H9 (cell line): Measurements from ENCODE around the gene DCST1. TPM values are rescaled to one million over a fixed set of nuclear protein-coding genes. Genes with fewer than 3 reads are reported as not detected.

Source experiments
- DNase-seq: peaks from one replicate; pipeline ENCODE4 v3.0.0-alpha.2; 2017
- H2AFZ ChIP-seq: one replicate; pipeline ENCODE4 v1.6.1; 2013; ENCODE audit warnings: mild to moderate bottlenecking, low read length, control low read depth, moderate library complexity
- H2AK5ac ChIP-seq: 2 replicates; pipeline ENCODE4 v1.6.1; 2013; ENCODE audit warnings: low read length, control low read depth, mixed read lengths; ENCODE audit not compliant: insufficient read length
- H2BK120ac ChIP-seq: one replicate; pipeline ENCODE4 v1.6.1; 2013; ENCODE audit warnings: low read depth, mild to moderate bottlenecking, low read length, control low read depth, inconsistent platforms; ENCODE audit not compliant: poor library complexity, severe bottlenecking
- H2BK12ac ChIP-seq: 2 replicates; pipeline ENCODE4 v1.6.1; 2013; ENCODE audit warnings: low read length, control low read depth, mixed read lengths, low read depth; ENCODE audit not compliant: insufficient read length
- H2BK15ac ChIP-seq: 2 replicates; pipeline ENCODE4 v1.6.1; 2013; ENCODE audit warnings: low read depth, low read length, control low read depth
- H2BK20ac ChIP-seq: one replicate; pipeline ENCODE4 v1.6.1; 2013; ENCODE audit warnings: low read depth, mild to moderate bottlenecking, low read length, control low read depth, inconsistent platforms; ENCODE audit not compliant: poor library complexity, severe bottlenecking
- H2BK5ac ChIP-seq: 2 replicates; pipeline ENCODE4 v1.6.1; 2013; ENCODE audit warnings: low read length, control low read depth, mixed read lengths; ENCODE audit not compliant: insufficient read length
- H3K14ac ChIP-seq: 2 replicates; pipeline ENCODE4 v1.6.1; 2013; ENCODE audit warnings: low read length, control low read depth; ENCODE audit not compliant: insufficient read depth
- H3K18ac ChIP-seq: 2 replicates; pipeline ENCODE4 v1.6.1; 2013; ENCODE audit warnings: low read depth, mild to moderate bottlenecking, mixed read lengths, low read length, control low read depth; ENCODE audit not compliant: insufficient read length
- H3K23ac ChIP-seq: 2 replicates; pipeline ENCODE4 v1.6.1; 2013; ENCODE audit warnings: low read length, control low read depth, mixed read lengths, low read depth; ENCODE audit not compliant: insufficient read length
- H3K23me2 ChIP-seq: 2 replicates; pipeline ENCODE4 v1.6.1; 2013; ENCODE audit warnings: low read depth, mild to moderate bottlenecking, mixed read lengths, low read length, control low read depth; ENCODE audit not compliant: insufficient read length, poor library complexity, severe bottlenecking
- H3K27ac ChIP-seq: 2 replicates; pipeline ENCODE4 v1.5.1; 2013; ENCODE audit warnings: low read length, control low read depth, mixed read lengths, low read depth; ENCODE audit not compliant: insufficient read length
- H3K27me3 ChIP-seq: 2 replicates; pipeline ENCODE4 v1.6.1; 2013; ENCODE audit warnings: low read length, control low read depth, inconsistent platforms; ENCODE audit not compliant: insufficient read depth
- H3K4ac ChIP-seq: 2 replicates; pipeline ENCODE4 v1.6.1; 2013; ENCODE audit warnings: low read depth, mild to moderate bottlenecking, control low read depth, inconsistent platforms, low read length, moderate library complexity
- H3K4me1 ChIP-seq: 2 replicates; pipeline ENCODE4 v1.6.1; 2013; ENCODE audit warnings: low read length, control low read depth, inconsistent platforms; ENCODE audit not compliant: insufficient read depth
- H3K4me2 ChIP-seq: 2 replicates; pipeline ENCODE4 v1.6.1; 2013; ENCODE audit warnings: low read length, control low read depth, mixed read lengths; ENCODE audit not compliant: insufficient read length, insufficient read depth
- H3K56ac ChIP-seq: 2 replicates; pipeline ENCODE4 v1.6.1; 2013; ENCODE audit warnings: low read depth, mild to moderate bottlenecking, mixed read lengths, low read length, control low read depth; ENCODE audit not compliant: insufficient read length
- H3K79me1 ChIP-seq: 2 replicates; pipeline ENCODE4 v1.6.1; 2013; ENCODE audit warnings: low read depth, mild to moderate bottlenecking, moderate library complexity, low read length, control low read depth, inconsistent platforms; ENCODE audit not compliant: insufficient read depth, poor library complexity, severe bottlenecking
- H3K79me2 ChIP-seq: 2 replicates; pipeline ENCODE4 v1.6.1; 2013; ENCODE audit warnings: low read length, control low read depth, inconsistent platforms; ENCODE audit not compliant: insufficient read depth
- H3K9ac ChIP-seq: 2 replicates; pipeline ENCODE4 v1.6.1; 2013; ENCODE audit warnings: low read length, control low read depth, mixed read lengths; ENCODE audit not compliant: insufficient read length; ENCODE audit errors: extremely low read depth
- H3K9me3 ChIP-seq: one replicate; pipeline ENCODE4 v1.6.1; 2013; ENCODE audit warnings: low read depth, low read length, inconsistent platforms; ENCODE audit not compliant: control insufficient read depth
- H3T11ph ChIP-seq: one replicate; pipeline ENCODE4 v1.6.1; 2013; ENCODE audit warnings: mild to moderate bottlenecking, low read length, control low read depth, inconsistent platforms
- H4K20me1 ChIP-seq: one replicate; pipeline ENCODE4 v1.6.1; 2013; ENCODE audit not compliant: control insufficient read depth, insufficient read length, insufficient read depth
- H4K5ac ChIP-seq: 2 replicates; pipeline ENCODE4 v1.6.1; 2013; ENCODE audit warnings: low read depth, mild to moderate bottlenecking, mixed read lengths, low read length, control low read depth; ENCODE audit not compliant: insufficient read length
- H4K8ac ChIP-seq: replicated peaks from 2 replicates; pipeline ENCODE4 v1.6.1; 2013; ENCODE audit warnings: low read length, control low read depth, mixed read lengths, low read depth; ENCODE audit not compliant: insufficient read length
- H4K91ac ChIP-seq: 2 replicates; pipeline ENCODE4 v1.6.1; 2013; ENCODE audit warnings: low read depth, mild to moderate bottlenecking, moderate library complexity, mixed read lengths, low read length, control low read depth; ENCODE audit not compliant: insufficient read length
- H3K27ac Mint-ChIP-seq, 3 experiments: 2 replicates in 2 of 3; 3 replicates in 1 of 3; pipeline ENCODE4 v1.8.0; 2020 to 2021; ENCODE audit warnings: mixed read lengths in 3 of 3, mild to moderate bottlenecking in 1 of 3, moderate library complexity in 1 of 3
- H3K27me3 Mint-ChIP-seq: 2 replicates; pipeline ENCODE4 v1.8.0; 2021; ENCODE audit warnings: low read depth, mild to moderate bottlenecking, moderate library complexity, mixed read lengths
- H3K36me3 Mint-ChIP-seq, 3 experiments: 2 replicates in 2 of 3; 3 replicates in 1 of 3; pipeline ENCODE4 v1.8.0; 2020 to 2021; ENCODE audit warnings: low read depth in 3 of 3, mixed read lengths in 3 of 3; ENCODE audit not compliant: insufficient read depth in 1 of 3
- H3K4me1 Mint-ChIP-seq, 2 experiments: 2 replicates each; pipeline ENCODE4 v1.8.0; 2020; ENCODE audit warnings: mixed read lengths in 2 of 2
- H3K4me3 Mint-ChIP-seq, 2 experiments: 2 replicates in 1 of 2; 3 replicates in 1 of 2; pipeline ENCODE4 v1.8.0; 2020 to 2021; ENCODE audit warnings: mild to moderate bottlenecking in 2 of 2, mixed read lengths in 2 of 2, moderate library complexity in 1 of 2
- H3K9me3 Mint-ChIP-seq, 2 experiments: 2 replicates in 1 of 2; 3 replicates in 1 of 2; pipeline ENCODE4 v1.8.0; 2020; ENCODE audit warnings: mild to moderate bottlenecking in 2 of 2, mixed read lengths in 2 of 2, moderate library complexity in 1 of 2
- WGBS: extraction: QIAGEN DNeasy Blood & Tissue Kit; methylation state at CpG from one replicate; pipeline ENCODE4 v1.1.7; 2013; ENCODE audit warnings: missing lambda C conversion rate, low lambda C conversion rate, mixed read lengths; ENCODE audit not compliant: insufficient read length; ENCODE audit errors: extremely low coverage; 5-methylcytosine and 5-hydroxymethylcytosine counted together
- total RNA-seq: library from RNA; stranded (reverse); gene quantifications from 2 replicates; pipeline ENCODE4 v1.2.1, GENCODE V29; 2021
- TF ChIP-seq, protein P1 (sequence below): fragments of 200-600 bp; sonication (generic); conservative IDR thresholded peaks from 3 replicates; pipeline ENCODE4 v1.8.0; 2021; ENCODE audit warnings: antibody characterized with exemption, mild to moderate bottlenecking

Gene DCST1
- total RNA-seq, 1 experiment from 2014 or later: not detected

- no peak overlapping the region; a peak in 1 of 5 replicates for H3K4me3 Mint-ChIP-seq
- H3K79me2 ChIP-seq: no peaks in the 10 kb centered on the region
Measured at GRCh38 chr1:155022927-155023236, 10.7 kb upstream of the DCST1 start.

More at GRCh38 chr1:155022927-155023236, 10.7 kb upstream of the DCST1 start:
- no peak overlapping the region for H4K8ac ChIP-seq
- no peaks in the 10 kb centered on the region for H3K4me1 ChIP-seq
- H2BK120ac ChIP-seq: no peak overlapping the region
- H3T11ph ChIP-seq: no peak overlapping the region
- H3K23me2 ChIP-seq: no peaks in the 10 kb centered on the region
- peaks cover 0 to 6% (median 6%) of the 10 kb centered on the region in 3 experiments; a peak in 1 of 7 replicates for H3K36me3 Mint-ChIP-seq
- H3K4ac ChIP-seq: no peak overlapping the region
- H3K9me3 Mint-ChIP-seq: no peaks in the 10 kb centered on the region
- H3K56ac ChIP-seq: no peak overlapping the region
- no peak overlapping the region; a peak in 1 of 7 replicates for H3K27ac Mint-ChIP-seq
- H3K23ac ChIP-seq: no peak overlapping the region
- H3K14ac ChIP-seq: no peak overlapping the region
- no peak for DNase-seq
- H2AK5ac ChIP-seq: no peak overlapping the region
- H3K4me1 Mint-ChIP-seq: peaks cover 21 to 40% of the 10 kb centered on the region in 2 experiments
- H2BK15ac ChIP-seq: no peak overlapping the region
- no peaks in the 10 kb centered on the region for H4K20me1 ChIP-seq
- H3K9ac ChIP-seq: no peak overlapping the region
- no peaks in the 10 kb centered on the region for H3K79me1 ChIP-seq
- H3K18ac ChIP-seq: no peak overlapping the region
- no peak overlapping the region for H2BK5ac ChIP-seq
- no peak overlapping the region for H4K91ac ChIP-seq
- H3K4me2 ChIP-seq: no peak overlapping the region
- H4K5ac ChIP-seq: no peak overlapping the region
- no peaks in the 10 kb centered on the region for H3K9me3 ChIP-seq
- no peak overlapping the region for H3K27ac ChIP-seq
- H2AFZ ChIP-seq: no peak overlapping the region
- TF ChIP-seq, protein P1, sequence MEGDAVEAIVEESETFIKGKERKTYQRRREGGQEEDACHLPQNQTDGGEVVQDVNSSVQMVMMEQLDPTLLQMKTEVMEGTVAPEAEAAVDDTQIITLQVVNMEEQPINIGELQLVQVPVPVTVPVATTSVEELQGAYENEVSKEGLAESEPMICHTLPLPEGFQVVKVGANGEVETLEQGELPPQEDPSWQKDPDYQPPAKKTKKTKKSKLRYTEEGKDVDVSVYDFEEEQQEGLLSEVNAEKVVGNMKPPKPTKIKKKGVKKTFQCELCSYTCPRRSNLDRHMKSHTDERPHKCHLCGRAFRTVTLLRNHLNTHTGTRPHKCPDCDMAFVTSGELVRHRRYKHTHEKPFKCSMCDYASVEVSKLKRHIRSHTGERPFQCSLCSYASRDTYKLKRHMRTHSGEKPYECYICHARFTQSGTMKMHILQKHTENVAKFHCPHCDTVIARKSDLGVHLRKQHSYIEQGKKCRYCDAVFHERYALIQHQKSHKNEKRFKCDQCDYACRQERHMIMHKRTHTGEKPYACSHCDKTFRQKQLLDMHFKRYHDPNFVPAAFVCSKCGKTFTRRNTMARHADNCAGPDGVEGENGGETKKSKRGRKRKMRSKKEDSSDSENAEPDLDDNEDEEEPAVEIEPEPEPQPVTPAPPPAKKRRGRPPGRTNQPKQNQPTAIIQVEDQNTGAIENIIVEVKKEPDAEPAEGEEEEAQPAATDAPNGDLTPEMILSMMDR: no peak
- no peaks in the 10 kb centered on the region for H3K27me3 ChIP-seq
- peaks cover 12% of the 10 kb centered on the region for H3K27me3 Mint-ChIP-seq
- H2BK12ac ChIP-seq: no peak overlapping the region
- whole genome bisulfite sequencing: no CpG with 5 or more reads among the region's 4 CpGs
- no peak overlapping the region for H2BK20ac ChIP-seq
